ENCODE data around the gene DEPDC1.

DNA sequence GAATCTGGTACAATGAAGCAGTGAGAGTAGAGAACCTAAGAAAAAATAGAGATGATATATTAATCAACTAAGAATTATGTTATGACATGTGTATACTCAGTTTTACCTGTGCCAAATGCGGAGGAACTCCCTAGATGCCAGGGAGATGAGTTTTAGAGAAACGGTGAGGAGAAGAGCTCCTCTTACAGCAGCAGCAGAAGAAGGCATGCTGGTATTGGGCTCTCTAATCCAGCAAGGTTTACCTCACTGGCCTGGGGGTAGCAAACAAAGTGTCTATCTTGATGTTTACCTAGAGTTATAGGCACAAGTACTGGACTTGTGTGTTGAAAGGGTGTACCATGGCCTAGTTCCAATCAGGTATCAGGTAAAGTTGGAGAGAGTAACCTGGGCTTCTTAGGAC, 28.9 kb upstream of the DEPDC1 start:
- TF ChIP-seq POLR2A (IDR thresholded peaks at IDR 0.05) (no peak), POLR2AphosphoS5 (IDR thresholded peaks at IDR 0.05) (no peak), EP300 (IDR thresholded peaks at IDR 0.05) (no peak)
- TF ChIP-seq, protein P1, sequence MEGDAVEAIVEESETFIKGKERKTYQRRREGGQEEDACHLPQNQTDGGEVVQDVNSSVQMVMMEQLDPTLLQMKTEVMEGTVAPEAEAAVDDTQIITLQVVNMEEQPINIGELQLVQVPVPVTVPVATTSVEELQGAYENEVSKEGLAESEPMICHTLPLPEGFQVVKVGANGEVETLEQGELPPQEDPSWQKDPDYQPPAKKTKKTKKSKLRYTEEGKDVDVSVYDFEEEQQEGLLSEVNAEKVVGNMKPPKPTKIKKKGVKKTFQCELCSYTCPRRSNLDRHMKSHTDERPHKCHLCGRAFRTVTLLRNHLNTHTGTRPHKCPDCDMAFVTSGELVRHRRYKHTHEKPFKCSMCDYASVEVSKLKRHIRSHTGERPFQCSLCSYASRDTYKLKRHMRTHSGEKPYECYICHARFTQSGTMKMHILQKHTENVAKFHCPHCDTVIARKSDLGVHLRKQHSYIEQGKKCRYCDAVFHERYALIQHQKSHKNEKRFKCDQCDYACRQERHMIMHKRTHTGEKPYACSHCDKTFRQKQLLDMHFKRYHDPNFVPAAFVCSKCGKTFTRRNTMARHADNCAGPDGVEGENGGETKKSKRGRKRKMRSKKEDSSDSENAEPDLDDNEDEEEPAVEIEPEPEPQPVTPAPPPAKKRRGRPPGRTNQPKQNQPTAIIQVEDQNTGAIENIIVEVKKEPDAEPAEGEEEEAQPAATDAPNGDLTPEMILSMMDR (IDR thresholded peaks at IDR 0.05), result no peak
